HUES48 (cell line): ENCODE results near the gene MAN1A1.

Source experiments
- H3K27ac ChIP-seq: one replicate; pipeline ENCODE4 v1.7.0; 2013; ENCODE audit warnings: low read depth, low read length, inconsistent platforms
- H3K27me3 ChIP-seq: 2 replicates; pipeline ENCODE4 v1.6.1; 2013; ENCODE audit warnings: mild to moderate bottlenecking, low read length; ENCODE audit not compliant: control insufficient read depth, insufficient read depth
- H3K36me3 ChIP-seq: 2 replicates; pipeline ENCODE4 v1.6.1; 2013; ENCODE audit warnings: low read length; ENCODE audit not compliant: control insufficient read depth, insufficient read depth
- H3K4me1 ChIP-seq: 2 replicates; pipeline ENCODE4 v1.6.1; 2013; ENCODE audit warnings: mild to moderate bottlenecking, low read length; ENCODE audit not compliant: control insufficient read depth, insufficient read depth
- H3K4me3 ChIP-seq: 2 replicates; pipeline ENCODE4 v1.5.1; 2013; ENCODE audit warnings: mild to moderate bottlenecking, low read depth, low read length
- H3K9ac ChIP-seq: 2 replicates; pipeline ENCODE4 v1.6.1; 2013; ENCODE audit warnings: mild to moderate bottlenecking, low read depth, low read length, moderate library complexity
- H3K9me3 ChIP-seq: 2 replicates; pipeline ENCODE4 v1.6.1; 2013; ENCODE audit warnings: low read length; ENCODE audit not compliant: control insufficient read depth, insufficient read depth

Gene MAN1A1

GRCh38 chr6:119192200-119192599 is 157.4 kb downstream of the MAN1A1 start:
- Histone ChIP-seq H3K9me3 (no peaks in the 10 kb centered on the region), H3K27me3 (no peaks in the 10 kb centered on the region), H3K36me3 (no peaks in the 10 kb centered on the region), H3K9ac (no peak overlapping the region), H3K4me1 (peaks cover 4% of the 10 kb centered on the region; the same call in 1 of the 2 replicates), H3K27ac (no peak overlapping the region), H3K4me3 (no peak overlapping the region)

GRCh38 chr6:119190176-119190575 is 159.4 kb downstream of the MAN1A1 start:
- Histone ChIP-seq H3K9me3 (no peaks in the 10 kb centered on the region), H3K36me3 (no peaks in the 10 kb centered on the region), H3K9ac (no peak overlapping the region), H3K27me3 (no peaks in the 10 kb centered on the region), H3K4me1 (peaks cover 4% of the 10 kb centered on the region; the same call in 1 of the 2 replicates), H3K4me3 (no peak overlapping the region), H3K27ac (no peak overlapping the region)

- H3K36me3 ChIP-seq = no peaks in the 10 kb centered on the region
- peaks cover 4% of the 10 kb centered on the region; the same call in 1 of the 2 replicates for H3K4me1 ChIP-seq
- no peak overlapping the region for H3K9ac ChIP-seq
- H3K27me3 ChIP-seq = no peaks in the 10 kb centered on the region
- H3K9me3 ChIP-seq = no peaks in the 10 kb centered on the region
- no peak overlapping the region for H3K4me3 ChIP-seq
- H3K27ac ChIP-seq = no peak overlapping the region
Measured at GRCh38 chr6:119189498-119189897, 160.1 kb downstream of the MAN1A1 start.

DNA sequence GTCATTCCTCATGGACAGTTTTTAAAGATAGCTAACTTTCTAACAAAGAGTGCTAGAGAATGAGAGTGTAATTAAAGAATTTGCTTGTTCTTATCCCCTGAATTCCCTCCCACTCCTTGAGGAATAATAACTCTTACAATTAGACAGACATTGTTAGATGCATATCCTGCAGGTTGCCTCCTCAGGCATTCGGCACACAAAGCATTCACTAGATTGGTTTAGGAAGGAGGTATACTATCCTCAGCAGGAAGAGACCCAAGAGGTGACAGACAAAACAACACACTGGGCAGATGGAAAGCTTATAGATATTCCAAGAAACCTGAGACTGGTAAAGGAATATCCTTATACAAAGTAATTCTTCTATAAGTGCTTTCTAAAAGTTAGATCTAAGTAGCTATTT is 162.0 kb downstream of the MAN1A1 start:
- Histone ChIP-seq H3K27me3 (no peaks in the 10 kb centered on the region), H3K9ac (no peak overlapping the region), H3K27ac (no peak overlapping the region), H3K4me1 (peaks cover 4% of the 10 kb centered on the region; the same call in 1 of the 2 replicates), H3K9me3 (no peaks in the 10 kb centered on the region), H3K4me3 (no peak overlapping the region), H3K36me3 (no peaks in the 10 kb centered on the region)

DNA sequence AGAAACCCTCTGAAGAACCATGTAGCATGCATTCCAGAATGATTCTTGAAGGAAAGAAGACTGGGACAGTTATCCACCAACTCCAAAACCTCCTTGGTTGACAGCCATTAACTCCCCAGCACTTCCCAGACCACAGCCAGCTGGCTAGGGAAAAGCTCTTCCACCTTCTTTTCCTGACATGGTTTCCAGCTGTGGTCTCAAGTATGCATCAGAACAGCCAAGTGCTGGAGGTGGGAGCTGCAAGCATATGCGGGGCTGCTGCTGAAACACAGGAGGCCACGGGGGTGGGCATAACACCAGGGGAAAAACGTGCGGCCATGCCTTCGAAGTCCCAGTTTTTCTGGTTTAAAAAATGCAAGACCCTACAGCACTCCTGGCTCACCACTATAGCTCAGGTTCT is 163.1 kb downstream of the MAN1A1 start:
- Histone ChIP-seq H3K4me3 (no peak overlapping the region), H3K27me3 (no peaks in the 10 kb centered on the region), H3K9me3 (no peaks in the 10 kb centered on the region), H3K9ac (no peak overlapping the region), H3K4me1 (peaks cover 4% of the 10 kb centered on the region; the same call in 1 of the 2 replicates), H3K36me3 (no peaks in the 10 kb centered on the region), H3K27ac (no peak overlapping the region)

GRCh38 chr6:119184008-119184648 is 165.4 kb downstream of the MAN1A1 start:
- peaks cover 4% of the 10 kb centered on the region; the same call in 1 of the 2 replicates for H3K4me1 ChIP-seq
- H3K9ac ChIP-seq = no peak overlapping the region
- no peak overlapping the region for H3K27ac ChIP-seq
- no peaks in the 10 kb centered on the region for H3K36me3 ChIP-seq
- no peaks in the 10 kb centered on the region for H3K9me3 ChIP-seq
- H3K27me3 ChIP-seq = no peaks in the 10 kb centered on the region
- H3K4me3 ChIP-seq = no peak overlapping the region

DNA sequence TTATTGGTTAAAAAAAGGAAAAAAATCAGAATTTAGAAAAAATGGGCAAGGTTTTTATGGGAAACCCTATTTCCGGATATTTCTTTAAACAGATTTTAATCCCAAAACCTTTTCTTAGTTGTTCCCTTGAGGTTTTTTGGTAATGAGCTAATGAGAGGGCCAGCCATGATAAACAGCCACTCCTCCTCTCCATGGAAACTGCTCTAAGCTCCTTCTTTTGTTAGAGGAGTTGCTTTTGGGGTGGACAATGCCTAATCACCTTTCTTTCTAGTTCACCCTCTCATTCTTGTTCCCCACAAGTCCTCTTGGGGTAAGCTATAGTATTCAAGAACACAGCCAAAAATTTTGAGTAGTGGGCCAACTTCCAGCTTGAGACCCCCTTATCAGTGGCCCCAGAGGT is 166.1 kb downstream of the MAN1A1 start:
- Histone ChIP-seq H3K4me1 (peaks cover 4% of the 10 kb centered on the region; the same call in 1 of the 2 replicates), H3K9me3 (no peaks in the 10 kb centered on the region), H3K36me3 (no peaks in the 10 kb centered on the region), H3K4me3 (no peak overlapping the region), H3K9ac (no peak overlapping the region), H3K27me3 (no peaks in the 10 kb centered on the region), H3K27ac (no peak overlapping the region)

DNA sequence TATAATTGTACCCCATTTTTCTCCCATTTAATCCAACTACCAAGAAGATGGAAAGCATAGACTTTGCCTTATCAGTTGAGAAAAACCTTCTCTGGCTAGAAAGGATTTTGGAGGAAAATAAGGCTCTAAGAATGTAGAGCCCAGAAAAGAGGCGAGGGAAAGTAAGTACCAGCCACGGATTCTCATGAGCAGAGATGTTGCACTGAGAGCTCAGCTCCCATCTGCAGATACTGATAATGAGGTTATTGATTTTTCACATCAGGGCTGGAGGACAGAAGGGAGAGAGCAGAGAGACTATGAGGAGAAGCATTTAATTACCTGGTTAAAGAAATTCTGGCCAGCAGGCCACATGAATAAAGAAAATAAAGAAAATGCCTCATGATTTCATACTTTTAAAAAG is 166.7 kb downstream of the MAN1A1 start:
- Histone ChIP-seq H3K4me1 (peaks cover 4% of the 10 kb centered on the region; the same call in 1 of the 2 replicates), H3K36me3 (no peaks in the 10 kb centered on the region)

GRCh38 chr6:119182216-119182803 is 167.3 kb downstream of the MAN1A1 start:
- H3K27ac ChIP-seq = no peak overlapping the region
- no peaks in the 10 kb centered on the region for H3K9me3 ChIP-seq
- H3K4me3 ChIP-seq = no peak overlapping the region
- no peak overlapping the region for H3K9ac ChIP-seq
- H3K27me3 ChIP-seq = no peaks in the 10 kb centered on the region
- H3K4me1 ChIP-seq = peaks cover 1% of the 10 kb centered on the region; the same call in 1 of the 2 replicates
- H3K36me3 ChIP-seq = no peaks in the 10 kb centered on the region

More for the DNA sequence above, 166.7 kb downstream of the MAN1A1 start:
- H3K9ac ChIP-seq = no peak overlapping the region
- no peaks in the 10 kb centered on the region for H3K9me3 ChIP-seq
- H3K27me3 ChIP-seq = no peaks in the 10 kb centered on the region
- H3K4me3 ChIP-seq = no peak overlapping the region
- no peak overlapping the region for H3K27ac ChIP-seq

DNA sequence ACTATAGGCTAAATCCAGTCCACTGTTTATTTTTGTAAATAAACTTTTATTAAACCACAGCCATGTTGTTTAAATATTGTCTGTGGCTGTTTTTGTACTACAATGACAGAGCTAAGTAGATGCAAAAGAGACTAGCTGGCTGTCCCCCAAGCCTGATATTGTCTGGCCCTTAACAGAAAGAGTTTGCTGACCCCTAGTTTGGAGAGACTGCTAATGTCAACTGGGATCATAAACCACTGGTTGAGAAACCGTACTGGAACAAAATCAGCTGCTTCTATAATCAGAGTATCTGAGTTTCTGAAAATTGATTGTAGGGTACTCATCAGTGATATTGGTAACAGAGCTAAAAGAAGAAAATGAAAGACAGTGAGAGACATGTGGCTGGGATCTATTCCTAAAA is 168.5 kb downstream of the MAN1A1 start:
- H3K27me3 ChIP-seq = no peaks in the 10 kb centered on the region
- H3K36me3 ChIP-seq = no peaks in the 10 kb centered on the region
- H3K9ac ChIP-seq = no peak overlapping the region
- H3K4me3 ChIP-seq = no peak overlapping the region
- H3K9me3 ChIP-seq = no peaks in the 10 kb centered on the region
- H3K4me1 ChIP-seq = no peaks in the 10 kb centered on the region
- no peak overlapping the region for H3K27ac ChIP-seq

- no peak overlapping the region for H3K4me3 ChIP-seq
- H3K36me3 ChIP-seq = no peaks in the 10 kb centered on the region
- no peak overlapping the region for H3K9ac ChIP-seq
- H3K4me1 ChIP-seq = no peaks in the 10 kb centered on the region
- no peaks in the 10 kb centered on the region for H3K27me3 ChIP-seq
- H3K9me3 ChIP-seq = no peaks in the 10 kb centered on the region
- H3K27ac ChIP-seq = no peak overlapping the region
Measured at GRCh38 chr6:119179842-119180241, 169.7 kb downstream of the MAN1A1 start.
